Glutamatergic neuron (in vitro differentiated cells): Measurements from ENCODE around the gene PPP1R7. TPM values are rescaled to one million over a fixed set of nuclear protein-coding genes. Genes with fewer than 3 reads are reported as not detected.

Source experiments
- DNase-seq: peaks from one replicate; pipeline ENCODE4 v3.0.0; 2022
- H3K27ac Mint-ChIP-seq: one replicate; pipeline ENCODE4 v1.8.0; 2020; ENCODE audit warnings: mild to moderate bottlenecking, mixed read lengths, inconsistent platforms; ENCODE audit not compliant: unreplicated experiment
- H3K27me3 Mint-ChIP-seq: one replicate; pipeline ENCODE4 v1.8.0; 2020; ENCODE audit warnings: mild to moderate bottlenecking, moderate library complexity, mixed read lengths, inconsistent platforms; ENCODE audit not compliant: unreplicated experiment
- H3K36me3 Mint-ChIP-seq: one replicate; pipeline ENCODE4 v1.8.0; 2020; ENCODE audit warnings: mild to moderate bottlenecking, mixed read lengths, inconsistent platforms; ENCODE audit not compliant: unreplicated experiment
- H3K4me1 Mint-ChIP-seq: one replicate; pipeline ENCODE4 v1.8.0; 2020; ENCODE audit warnings: mild to moderate bottlenecking, low read depth, mixed read lengths, inconsistent platforms; ENCODE audit not compliant: unreplicated experiment
- H3K4me3 Mint-ChIP-seq: one replicate; pipeline ENCODE4 v1.8.0; 2020; ENCODE audit warnings: mild to moderate bottlenecking, mixed read lengths, inconsistent platforms; ENCODE audit not compliant: unreplicated experiment
- H3K9me3 Mint-ChIP-seq: one replicate; pipeline ENCODE4 v1.8.0; 2020; ENCODE audit warnings: mild to moderate bottlenecking, moderate library complexity, mixed read lengths, inconsistent platforms; ENCODE audit not compliant: unreplicated experiment
- CTCF ChIP-seq: fragments of 200-600 bp; sonication (generic); IDR thresholded peaks from one replicate; pipeline ENCODE4 v1.5.0; 2021; ENCODE audit not compliant: partially characterized antibody, unreplicated experiment
- total RNA-seq: library from RNA; stranded (reverse); fragmentation: NEBNext Ultra II Directional; extraction: Animal tissue kit (Norgen Biotek cat#: 25700); gene quantifications from one replicate; pipeline ENCODE4 v1.2.1, GENCODE V29; 2021; ENCODE audit not compliant: unreplicated experiment

PPP1R7 gene
- total RNA-seq, 1 donor from 2014 or later: 53.9 TPM

GRCh38 chr2:241114836-241115235 is 35.4 kb upstream of the PPP1R7 start:
- peaks cover 8% of the 10 kb centered on the region for H3K4me1 Mint-ChIP-seq
- H3K9me3 Mint-ChIP-seq: peaks cover 3% of the 10 kb centered on the region
- no peak overlapping the region for H3K27ac Mint-ChIP-seq
- no peak for DNase-seq
- no peak overlapping the region for H3K4me3 Mint-ChIP-seq
- peaks cover 5% of the 10 kb centered on the region for H3K27me3 Mint-ChIP-seq
- no peaks in the 10 kb centered on the region for H3K36me3 Mint-ChIP-seq
- no peak for TF ChIP-seq CTCF

GRCh38 chr2:241115361-241115760 is 34.9 kb upstream of the PPP1R7 start:
- Mint-ChIP-seq H3K36me3 (no peaks in the 10 kb centered on the region), H3K9me3 (peaks cover 3% of the 10 kb centered on the region), H3K27me3 (peaks cover 5% of the 10 kb centered on the region), H3K4me3 (no peak overlapping the region), H3K27ac (no peak overlapping the region), H3K4me1 (peaks cover 4% of the 10 kb centered on the region)
- no peak for DNase-seq
- no peak for TF ChIP-seq CTCF

GRCh38 chr2:241116606-241117560 is 33.4 kb upstream of the PPP1R7 start:
- peaks cover 4% of the 10 kb centered on the region for H3K27me3 Mint-ChIP-seq
- peaks cover 3% of the 10 kb centered on the region for H3K9me3 Mint-ChIP-seq
- peak overlapping the region; percentile 23 for H3K27ac Mint-ChIP-seq
- no peak overlapping the region for H3K4me3 Mint-ChIP-seq
- peaks cover 5% of the 10 kb centered on the region for H3K36me3 Mint-ChIP-seq
- no peak for TF ChIP-seq CTCF
- DNase-seq: no peak
- no peaks in the 10 kb centered on the region for H3K4me1 Mint-ChIP-seq

- H3K4me1 Mint-ChIP-seq: peaks cover 1% of the 10 kb centered on the region
- no peak for TF ChIP-seq CTCF
- H3K4me3 Mint-ChIP-seq: no peak overlapping the region
- peaks cover 4% of the 10 kb centered on the region for H3K27me3 Mint-ChIP-seq
- H3K36me3 Mint-ChIP-seq: peaks cover 5% of the 10 kb centered on the region
- no peak for DNase-seq
- H3K27ac Mint-ChIP-seq: no peak overlapping the region
- peaks cover 3% of the 10 kb centered on the region for H3K9me3 Mint-ChIP-seq
Measured at GRCh38 chr2:241118737-241119505, 31.3 kb upstream of the PPP1R7 start.
